HG03460 (cell line): ENCODE results near the gene TNFRSF1B.

Experiments
- ATAC-seq: cut with Tn5 transposase; IDR thresholded peaks from one replicate; pipeline ENCODE4 v1.9.1; 2021; ENCODE audit not compliant: unreplicated experiment

The TNFRSF1B gene

DNA sequence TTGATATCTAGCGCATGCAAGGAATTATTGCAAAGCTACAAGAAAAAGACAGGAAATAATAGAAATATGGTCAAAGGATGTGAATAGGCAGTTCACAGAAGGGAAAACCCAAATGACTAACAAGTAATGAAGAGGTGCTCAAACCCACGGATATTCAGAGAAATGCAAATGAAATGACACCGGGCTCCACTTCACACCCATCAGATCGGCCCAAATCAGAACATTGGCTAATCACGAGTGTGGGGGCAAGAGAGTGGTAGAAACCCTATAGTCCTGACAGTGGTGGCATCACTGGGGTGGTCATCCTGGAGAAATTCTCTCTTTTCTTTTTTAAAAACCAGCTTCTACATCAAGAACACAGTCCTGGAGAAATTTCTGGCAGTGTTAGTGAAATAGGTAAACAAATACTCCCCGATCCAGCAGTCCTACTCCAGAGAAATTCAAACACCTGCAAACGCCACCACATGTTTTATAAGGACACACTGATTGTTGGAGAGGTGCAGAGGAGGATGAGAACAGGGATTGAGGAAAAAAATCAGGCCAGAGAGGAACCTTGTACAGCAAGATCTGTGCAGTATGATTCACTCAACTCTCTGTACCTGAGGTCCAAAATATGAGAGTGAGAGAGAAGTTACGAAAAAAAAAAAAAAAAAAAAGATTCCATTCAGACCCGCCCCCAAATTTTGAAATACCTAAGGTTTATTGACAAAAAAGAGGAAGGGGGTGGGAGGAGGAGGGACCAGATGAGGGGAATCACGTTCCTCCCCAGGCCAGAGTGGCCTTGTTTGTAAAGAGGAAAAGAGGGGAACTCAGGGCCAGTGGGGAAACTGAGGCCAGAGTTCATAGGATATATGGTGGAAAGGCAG lies 9.2 kb upstream of the TNFRSF1B start:
- ATAC-seq, result no peak

DNA sequence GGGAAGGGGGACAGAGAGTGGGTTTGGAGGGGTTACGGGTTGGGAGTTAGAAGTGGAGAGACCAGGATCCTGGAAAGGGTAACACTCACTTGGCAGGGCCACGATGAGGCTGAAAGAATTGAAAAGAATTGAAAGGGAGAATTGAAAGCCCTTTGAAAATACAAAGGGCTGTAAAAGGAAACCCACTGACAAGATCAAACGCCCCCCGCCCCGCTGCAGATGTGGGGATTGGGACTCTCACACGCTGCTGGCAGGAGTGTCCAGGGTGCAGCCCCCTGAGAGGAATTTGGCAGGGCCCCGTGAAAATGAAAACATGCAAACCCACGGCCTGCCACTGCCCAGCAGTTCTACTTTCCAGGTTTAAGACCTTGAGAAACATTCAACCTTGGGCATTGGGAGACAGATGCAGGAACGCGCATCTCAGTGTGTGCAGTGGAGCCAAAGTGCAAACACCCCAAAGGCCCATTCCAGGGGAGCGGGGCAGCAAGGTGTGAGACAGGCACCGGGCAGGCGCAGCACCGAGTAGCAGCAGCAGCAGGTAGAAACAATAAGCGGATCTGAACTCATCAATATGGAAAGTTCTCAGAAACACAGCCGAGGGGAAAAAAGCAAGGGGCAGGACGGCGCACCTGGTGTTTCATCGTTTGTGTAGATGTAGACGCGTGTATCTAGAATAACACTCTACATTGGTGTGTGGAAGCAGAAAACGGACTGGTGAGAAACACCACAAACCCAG lies 8.3 kb upstream of the TNFRSF1B start:
- ATAC-seq, result no peak

DNA sequence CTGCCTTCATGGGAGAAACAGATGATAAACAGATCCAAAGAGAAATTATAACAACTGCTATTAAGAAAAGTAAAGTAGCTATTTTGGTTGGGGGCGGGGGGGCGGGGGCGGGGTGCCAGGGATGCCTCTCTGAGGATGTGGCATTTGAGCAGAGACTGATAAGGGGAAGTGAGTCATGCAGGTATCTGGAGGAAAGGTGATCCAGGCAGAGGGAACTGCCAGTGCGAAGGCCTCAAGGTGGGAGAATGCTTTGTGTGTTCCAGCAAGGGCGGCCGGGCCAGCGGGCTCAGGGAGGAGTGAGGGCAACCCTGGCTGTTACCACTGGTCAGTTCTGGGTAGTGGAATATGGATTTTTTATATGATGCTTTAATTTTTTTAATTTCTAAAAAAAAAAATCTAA lies 7.0 kb upstream of the TNFRSF1B start:
- no peak for ATAC-seq

DNA sequence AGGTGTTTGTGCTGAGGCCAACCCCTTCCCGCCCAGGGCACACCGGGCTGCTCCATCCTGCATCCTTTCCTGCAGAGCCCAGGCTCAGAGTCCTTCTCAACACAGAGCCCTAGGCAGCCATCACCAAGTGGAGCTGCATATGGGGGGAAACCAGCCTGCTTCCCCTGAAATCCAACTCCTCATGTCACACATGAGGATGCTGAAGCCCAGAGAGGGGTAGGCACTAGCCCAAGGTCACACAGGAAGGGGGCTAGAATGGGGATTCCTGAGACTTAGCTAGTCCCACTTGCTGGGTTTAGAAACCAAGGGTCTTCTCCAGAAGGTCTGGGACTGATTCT lies 5.5 kb upstream of the TNFRSF1B start:
- peak; percentile 3 for ATAC-seq

DNA sequence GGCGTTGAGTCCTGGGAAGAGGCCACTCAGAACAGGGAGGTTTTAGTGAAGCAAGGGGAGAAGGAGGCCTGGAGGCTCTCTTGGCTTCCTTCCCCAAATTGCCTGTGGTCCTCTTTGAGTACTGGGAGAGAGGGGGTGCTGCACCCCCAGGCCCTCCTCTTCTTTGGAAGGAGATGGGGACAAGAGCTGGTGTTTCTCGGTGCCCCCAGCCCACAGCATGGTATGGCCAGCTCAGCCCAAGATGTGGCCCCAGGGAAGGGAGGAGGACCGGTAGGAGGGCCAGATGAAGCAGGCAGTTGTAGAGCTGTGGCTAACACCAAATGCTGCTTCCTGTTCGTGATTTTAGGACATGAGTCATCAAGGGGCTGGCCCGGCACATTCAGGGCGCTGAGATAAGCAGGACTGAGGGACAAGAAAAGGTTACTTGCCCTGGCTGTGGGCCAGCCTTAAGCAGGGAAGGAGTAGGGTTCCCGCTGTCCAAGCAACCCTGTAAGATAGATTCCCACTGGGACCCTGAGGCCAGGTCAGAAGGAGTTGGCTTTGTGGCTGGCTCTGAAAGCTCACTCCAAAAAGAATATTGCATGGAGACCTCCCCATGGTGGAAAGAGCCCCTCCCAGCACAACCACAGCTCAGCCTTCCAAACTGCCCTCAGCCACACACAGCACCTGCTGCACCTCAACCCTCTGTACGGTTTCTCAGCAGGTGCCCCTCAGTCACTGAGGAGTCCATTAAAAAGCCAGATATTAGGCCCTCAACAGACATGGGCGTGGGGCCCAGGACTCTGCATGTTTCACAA lies 4.9 kb upstream of the TNFRSF1B start:
- peak; percentile 81 for ATAC-seq

DNA sequence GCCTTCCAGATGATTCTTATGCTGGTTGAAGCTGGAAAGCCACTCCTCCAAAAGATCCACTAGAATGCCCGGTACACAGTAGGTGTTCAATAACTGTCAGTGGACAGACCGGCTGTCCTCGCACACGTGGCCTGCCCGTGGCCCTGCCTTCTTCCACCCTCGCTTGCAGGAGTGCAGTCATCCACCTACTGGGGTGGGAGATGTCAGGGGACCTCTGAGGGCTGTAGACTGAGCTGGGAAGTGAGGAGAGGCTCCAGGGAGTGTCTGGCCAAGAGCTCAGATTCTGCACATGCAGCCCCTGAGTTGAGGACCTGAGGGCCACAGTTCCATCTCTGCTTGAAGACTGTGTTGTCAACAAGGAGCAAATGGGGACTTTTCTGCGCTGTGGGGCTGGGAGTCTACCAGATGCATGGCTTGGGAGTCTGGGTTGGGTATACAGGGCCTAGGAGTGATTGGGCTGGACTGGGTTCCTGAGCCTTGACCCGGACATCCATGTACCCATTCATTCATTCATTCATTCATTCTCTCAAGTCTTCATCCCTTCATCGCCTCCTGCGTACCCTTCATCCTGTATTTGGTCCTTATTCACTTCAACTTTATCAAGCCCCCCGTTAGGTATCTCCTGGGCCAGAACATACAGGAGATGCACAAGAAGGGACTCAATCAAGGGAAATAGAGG lies 4.2 kb upstream of the TNFRSF1B start:
- ATAC-seq, result no peak

DNA sequence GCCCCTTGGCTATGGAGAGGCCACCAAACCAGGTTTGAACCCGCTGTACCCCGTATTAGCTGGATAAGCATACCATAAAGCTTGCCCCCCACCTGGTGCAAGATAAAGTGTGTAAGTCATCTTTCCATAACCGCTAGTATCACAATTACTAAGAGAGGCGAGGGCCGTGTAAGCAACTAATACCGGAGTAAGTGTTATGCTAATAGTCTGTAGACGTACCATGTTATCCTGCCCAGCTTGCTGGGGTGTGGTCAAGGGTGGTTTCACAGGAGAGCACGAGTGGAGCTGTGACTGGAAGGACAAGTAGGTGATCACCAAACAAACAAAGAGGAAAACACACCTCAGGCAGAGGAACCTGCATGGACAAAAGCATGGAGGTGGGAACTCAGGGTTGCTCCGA lies 3.6 kb upstream of the TNFRSF1B start:
- ATAC-seq, result no peak

DNA sequence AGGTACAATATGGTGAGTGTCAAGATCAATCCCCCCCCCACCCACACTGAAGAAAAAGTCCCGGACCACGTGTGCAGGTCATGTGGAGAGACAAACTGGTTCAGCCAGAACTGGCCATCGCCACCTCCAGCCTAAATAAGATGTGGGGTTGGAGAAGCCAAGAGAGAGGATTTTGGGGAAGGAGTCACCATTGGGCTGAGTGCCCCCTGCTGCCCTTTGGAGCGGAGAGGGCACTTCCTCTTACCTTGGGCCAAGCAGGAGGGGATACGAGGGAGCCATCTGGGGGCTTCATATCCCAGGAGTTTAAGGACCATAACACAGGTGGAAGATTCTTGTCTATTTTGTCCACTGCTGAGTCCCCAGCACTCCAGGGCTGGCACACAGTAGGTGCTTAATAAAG lies 2.6 kb upstream of the TNFRSF1B start:
- ATAC-seq, result no peak

DNA sequence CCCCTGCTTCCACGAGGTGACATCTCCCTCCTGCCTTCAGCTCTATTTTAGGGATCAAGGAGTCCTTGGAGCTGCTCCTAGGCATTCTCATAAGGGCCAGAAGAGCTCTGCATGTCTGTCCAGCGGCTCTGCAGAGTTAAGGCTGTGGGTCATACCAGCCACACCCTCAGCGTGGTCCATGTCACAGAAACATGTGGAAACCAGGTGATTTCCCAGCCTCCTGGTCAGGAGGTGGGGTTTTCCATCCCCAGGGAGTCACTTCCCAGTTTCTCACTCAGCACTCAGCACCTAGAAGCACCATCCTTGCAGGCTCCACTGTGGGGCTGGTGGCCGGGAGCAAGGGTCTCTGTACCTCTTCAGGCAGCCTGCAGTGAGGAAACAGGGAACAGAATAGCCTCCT lies 1.4 kb upstream of the TNFRSF1B start:
- no peak for ATAC-seq

DNA sequence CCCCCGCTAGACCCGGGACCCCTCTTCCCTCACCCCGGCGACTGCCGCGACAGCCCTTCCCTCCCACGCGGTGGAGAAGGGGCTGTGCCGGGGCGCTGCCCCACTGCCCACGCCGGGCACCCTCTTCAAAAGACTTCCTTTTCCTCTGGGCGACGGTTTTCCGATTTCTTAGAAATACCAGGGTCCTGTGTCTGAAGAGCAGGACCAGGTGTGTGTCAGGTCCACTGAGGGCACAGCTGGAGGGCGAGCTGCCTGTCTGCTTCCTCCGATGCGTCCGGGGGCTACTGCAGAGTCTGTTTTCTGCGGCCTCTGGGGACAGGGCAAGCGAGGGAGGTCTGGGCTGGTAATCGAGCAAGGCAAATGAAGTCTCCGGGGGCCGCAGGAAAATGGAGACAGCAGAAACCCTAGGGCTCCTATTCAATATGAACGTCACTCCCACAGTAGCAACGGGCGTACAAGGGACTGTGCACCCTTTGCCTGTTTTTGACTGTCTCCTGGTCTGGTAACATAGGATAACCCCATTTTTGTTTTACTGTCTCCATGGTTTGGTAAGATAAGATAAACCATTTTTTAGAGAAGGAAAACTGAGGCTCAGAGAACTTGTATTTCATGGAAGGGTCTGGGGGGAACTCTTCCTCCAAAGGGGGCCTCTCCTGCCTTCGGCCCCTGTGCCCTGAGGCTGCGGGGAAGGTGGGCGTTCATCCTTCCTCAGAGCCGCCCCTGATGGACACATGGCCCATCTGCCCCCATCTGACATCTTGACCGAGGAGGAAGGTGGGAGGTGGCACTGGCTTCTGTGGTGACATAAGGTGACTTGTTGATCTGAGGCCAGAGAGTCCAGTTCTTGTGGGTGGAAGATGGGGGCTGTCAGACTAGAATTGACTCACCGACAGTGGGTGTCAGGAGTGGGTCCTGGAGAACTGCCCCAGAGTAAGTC lies 970 bp downstream of the TNFRSF1B start:
- ATAC-seq, result no peak

DNA sequence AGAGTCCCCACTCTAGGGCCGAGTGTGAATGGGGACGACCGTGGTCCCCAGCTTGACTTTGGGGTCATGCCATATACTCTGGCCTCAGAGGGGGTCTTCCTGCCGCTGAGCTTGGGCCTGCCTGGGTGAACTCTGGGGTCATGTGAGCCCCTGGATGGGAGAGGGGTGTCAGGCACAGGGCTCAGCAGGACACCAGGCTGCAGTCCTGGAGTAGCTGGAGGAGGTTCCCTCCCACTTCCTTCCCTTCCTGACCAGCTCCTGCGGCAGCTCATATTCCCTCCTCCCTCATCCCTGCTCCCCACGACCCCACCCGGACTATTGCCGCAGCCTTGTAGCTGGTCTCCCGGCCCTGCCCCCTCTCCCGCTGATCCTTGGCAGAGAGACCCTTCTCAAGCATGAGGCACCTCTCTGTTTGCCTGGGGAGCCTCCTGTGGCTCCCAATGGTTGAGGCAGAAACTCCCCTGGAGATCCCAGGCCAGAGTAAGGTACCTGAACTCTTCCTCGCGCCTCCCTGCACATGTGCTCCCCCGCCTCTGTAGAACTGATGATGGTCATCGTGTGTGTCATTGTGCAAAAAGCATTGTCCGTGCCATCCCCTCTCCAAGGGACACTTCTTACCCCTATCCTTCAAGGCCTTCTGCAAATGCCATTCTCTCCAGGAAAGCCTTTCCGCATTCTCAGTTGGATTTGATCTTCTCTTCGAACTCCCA lies 1.8 kb downstream of the TNFRSF1B start:
- no peak for ATAC-seq

DNA sequence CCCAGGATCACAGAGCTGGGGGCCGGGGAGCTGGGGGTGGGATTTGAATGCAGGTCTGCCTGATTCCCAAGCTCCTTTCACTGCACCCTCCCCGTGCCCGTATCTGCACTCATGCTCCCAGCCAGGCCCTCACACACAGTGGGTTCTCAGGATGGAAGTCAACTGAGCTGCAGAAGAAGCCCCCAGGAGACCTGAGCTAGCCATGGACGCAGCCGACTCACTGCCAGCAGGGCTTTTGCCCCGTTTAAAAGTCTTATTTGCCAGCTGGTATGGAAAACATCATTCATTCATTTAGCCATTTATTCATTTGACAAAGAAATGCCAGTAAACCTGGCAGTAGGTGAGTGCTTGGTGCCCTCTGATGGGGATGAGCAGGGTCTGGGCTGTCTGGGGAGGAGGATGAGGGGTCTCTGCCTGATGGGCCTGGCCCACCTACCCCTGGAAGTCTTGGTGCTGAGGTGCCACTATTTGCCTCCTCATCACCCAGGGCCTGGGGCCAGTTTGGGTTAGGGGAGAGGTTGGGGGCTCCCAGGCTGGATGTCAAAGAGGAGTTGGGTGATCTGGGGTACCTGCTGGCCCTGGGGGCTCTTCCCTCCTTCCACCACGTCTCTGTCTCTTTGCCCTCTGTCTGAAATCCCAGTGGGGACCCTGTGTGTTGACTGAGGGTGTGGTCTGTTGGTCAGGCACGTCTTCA lies 2.8 kb downstream of the TNFRSF1B start:
- no peak for ATAC-seq

DNA sequence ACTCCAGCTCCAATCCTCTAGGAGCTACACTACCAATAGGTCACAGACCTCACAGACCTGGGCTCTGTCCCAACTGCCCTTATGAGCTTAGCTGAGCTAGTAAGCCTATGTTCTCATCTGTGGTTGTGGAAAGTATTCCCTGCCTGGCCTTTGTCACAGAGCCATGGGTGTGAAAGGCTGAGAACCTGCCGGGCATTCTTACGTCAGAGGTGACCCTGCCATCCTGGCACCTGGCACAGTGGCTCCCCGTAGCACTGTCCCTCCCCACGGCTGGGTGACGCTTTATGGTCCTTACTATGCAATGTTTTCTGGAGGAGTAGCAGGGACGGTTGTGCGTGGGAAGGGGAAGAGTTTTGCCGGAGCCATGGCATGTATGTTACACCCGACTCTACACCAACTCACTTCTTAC lies 3.5 kb downstream of the TNFRSF1B start:
- no peak for ATAC-seq

DNA sequence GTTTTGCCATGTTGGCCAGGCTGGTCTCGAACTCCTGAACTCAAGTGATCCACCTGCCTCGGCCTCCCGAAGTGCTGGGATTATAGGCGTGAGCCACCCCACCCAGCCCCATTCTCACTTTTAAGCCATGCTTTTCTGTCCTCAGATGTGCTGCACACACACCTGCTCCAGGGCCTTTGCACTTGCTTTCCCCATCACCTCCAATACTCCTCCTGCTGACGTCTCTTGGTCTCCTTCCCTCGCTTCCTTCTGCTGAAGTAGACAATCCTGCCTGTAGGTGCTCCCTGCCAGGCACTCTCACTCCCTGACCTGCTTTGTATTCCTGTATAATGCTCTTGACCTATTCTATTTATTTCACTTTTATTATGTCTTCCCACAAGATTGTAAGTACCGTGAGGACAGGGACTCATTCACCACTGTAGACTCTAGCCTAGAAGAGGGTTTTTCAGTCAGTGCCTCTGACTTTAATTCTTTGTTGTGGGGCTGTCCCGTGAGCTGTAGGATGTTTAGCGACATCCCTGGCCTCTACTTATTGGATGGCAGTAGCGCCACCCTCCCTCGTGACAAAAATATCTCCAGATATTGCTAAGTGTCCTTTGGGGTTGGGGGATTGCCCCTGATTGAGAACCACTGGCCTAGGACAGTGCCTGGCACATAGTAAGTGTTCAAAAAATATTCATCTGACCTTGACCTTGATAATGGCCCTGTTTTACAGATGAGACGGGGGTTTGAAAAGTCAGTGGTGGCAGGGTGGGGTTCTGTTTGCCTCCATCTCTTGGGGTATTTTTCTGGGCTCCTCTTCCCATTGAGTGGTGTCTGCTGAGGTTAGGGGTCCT lies 4.6 kb downstream of the TNFRSF1B start:
- no peak for ATAC-seq

DNA sequence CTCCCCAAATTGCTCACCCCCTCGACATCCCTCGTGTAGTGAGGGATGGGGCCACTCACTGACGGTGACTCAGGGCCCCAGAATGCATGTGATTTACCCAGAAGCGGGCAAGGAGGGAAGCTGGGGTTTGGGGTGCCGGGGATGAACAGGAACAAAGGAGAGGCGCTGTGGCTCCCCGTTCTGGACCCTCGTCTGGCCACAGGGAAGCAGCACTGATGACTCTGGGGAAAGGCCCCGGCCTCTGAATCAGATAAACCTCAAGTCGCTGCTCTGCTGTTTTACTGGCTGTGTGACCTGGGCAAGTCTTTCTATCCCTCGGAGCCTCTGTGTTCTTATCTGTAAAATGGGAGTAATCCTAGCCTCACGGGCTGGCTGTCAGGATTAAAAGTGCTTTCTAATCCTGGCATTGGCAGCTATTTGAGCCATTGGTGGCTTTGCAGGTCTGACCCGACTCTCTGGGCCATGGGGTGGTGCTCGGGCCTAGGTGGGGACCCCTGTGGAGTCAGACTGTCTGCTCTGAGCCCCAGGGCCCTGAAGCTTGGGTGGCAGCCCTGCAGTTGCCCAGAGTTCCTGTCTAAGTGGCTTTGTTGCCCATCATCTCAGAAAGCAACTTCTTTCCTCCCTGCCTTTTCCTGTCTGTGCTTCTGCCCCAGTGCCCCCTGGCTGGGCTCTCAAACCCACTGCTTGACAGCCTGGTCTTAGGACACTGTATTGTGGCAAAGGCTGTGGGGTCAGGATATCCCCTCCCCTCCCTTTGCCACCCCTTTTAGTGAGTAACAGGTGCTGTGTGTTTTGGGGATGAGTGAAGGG lies 5.5 kb downstream of the TNFRSF1B start:
- no peak for ATAC-seq

DNA sequence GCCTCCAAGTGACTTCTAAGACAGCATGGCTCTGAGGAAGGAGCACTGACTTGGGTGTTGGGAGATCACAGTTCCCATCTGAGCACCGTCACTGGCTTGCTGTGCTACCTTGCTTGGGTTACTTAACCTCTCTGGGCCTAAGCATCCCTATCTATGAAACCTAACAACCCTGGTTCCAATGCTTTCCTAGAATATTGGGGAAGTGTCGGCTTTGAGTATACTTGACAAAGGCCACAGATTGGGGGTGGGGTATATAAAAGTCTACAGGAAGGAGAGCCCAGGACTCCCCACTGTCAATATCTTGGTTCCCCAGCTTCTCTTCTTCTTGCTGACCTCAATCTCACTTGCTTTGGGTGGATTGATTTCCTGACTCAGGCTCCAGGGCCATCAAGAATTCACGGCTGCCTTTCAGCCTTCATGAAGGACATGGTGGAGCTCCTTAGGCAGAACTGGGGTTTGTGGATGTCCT lies 6.3 kb downstream of the TNFRSF1B start:
- ATAC-seq, result no peak

DNA sequence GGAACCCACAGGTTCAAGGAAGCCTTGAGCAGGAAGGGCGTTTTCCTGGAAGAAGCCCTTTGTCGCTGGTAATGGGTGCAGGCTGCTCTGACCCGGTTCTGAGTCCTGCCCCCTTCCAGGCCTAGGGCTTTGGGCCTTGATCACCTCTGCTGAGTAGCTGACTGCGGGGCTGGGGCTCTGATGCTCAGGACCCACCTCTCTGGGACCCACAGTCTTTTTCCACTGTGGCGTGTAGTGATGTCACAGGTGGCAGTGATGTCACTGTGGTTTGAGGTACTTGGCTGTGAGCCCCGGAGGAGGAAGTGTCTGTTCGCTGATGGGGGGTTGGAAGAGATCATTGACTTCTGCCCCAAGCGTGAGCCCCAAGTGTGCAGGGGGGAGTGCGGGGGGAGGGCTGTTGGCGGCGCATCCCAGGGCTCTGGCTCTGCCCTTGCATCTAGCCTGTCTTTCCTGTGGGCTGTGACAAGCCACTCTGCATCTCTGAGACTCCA lies 6.9 kb downstream of the TNFRSF1B start:
- peak; percentile 46 for ATAC-seq
